SK-N-DZ (cell line): ENCODE measurements around the gene MOB1A.
"Not testable (repeated sequence)": the region's sequence is repeated elsewhere in the genome, so short reads cannot be mapped to it uniquely, and the experiment has no call there.

Experiments
- DNase-seq: peaks from one replicate; pipeline ENCODE4 v3.0.0-alpha.2; 2015; ENCODE audit warnings: low spot score

Gene MOB1A

GRCh38 chr2:74149247-74149525 lies 29.5 kb downstream of the MOB1A start:
- DNase-seq: no peak

GRCh38 chr2:74148457-74149246 lies 30.0 kb downstream of the MOB1A start:
- no peak for DNase-seq

- DNase-seq: peak; percentile 80
These were observed 30.8 kb downstream of the MOB1A start, which contains the start of gene BOLA3 for GRCh38 chr2:74147727-74148456. Gene BOLA3, minus strand, starts transcription at chr2:74147912. Its CDS starts 38 bp downstream, at chr2:74147874.

GRCh38 chr2:74146929-74147726 lies 31.6 kb downstream of the MOB1A start:
- peak; percentile 29 for DNase-seq

- DNase-seq: no peak
These were observed 36.3 kb downstream of the MOB1A start for GRCh38 chr2:74142340-74142739.

- DNase-seq: no peak
These were observed 39.9 kb downstream of the MOB1A start for GRCh38 chr2:74138600-74139323.

- DNase-seq: no peak
These were observed 40.8 kb downstream of the MOB1A start for GRCh38 chr2:74137651-74138599.

GRCh38 chr2:74131901-74132300 lies 46.8 kb downstream of the MOB1A start:
- no peak for DNase-seq

- no peak for DNase-seq
These were observed 48.3 kb downstream of the MOB1A start for GRCh38 chr2:74130211-74130995.

- DNase-seq: no peak
These were observed 50.5 kb downstream of the MOB1A start for GRCh38 chr2:74128206-74128605.

- not testable (repeated sequence) for DNase-seq
These were observed 54.7 kb downstream of the MOB1A start for GRCh38 chr2:74123955-74124354.

GRCh38 chr2:74121846-74122245 lies 56.8 kb downstream of the MOB1A start:
- DNase-seq: not testable (repeated sequence)

- peak; percentile 87 for DNase-seq
These were observed 58.5 kb downstream of the MOB1A start for GRCh38 chr2:74119912-74120825.

GRCh38 chr2:74119339-74119738 lies 59.3 kb downstream of the MOB1A start:
- no peak for DNase-seq

GRCh38 chr2:74111380-74111779 lies 67.3 kb downstream of the MOB1A start:
- no peak for DNase-seq

- DNase-seq: no peak
These were observed 68.1 kb downstream of the MOB1A start for GRCh38 chr2:74110537-74110936.

GRCh38 chr2:74109551-74109950 lies 69.1 kb downstream of the MOB1A start:
- no peak for DNase-seq

- no peak for DNase-seq
These were observed 71.6 kb downstream of the MOB1A start for GRCh38 chr2:74107071-74107470.

GRCh38 chr2:74105413-74105812 lies 73.3 kb downstream of the MOB1A start:
- DNase-seq: no peak
